GM23248 (cell line): Measurements from ENCODE around the gene MN1.

ENCODE experiments used
- EZH2 ChIP-seq: fragments of 200-600 bp; sonication (generic); IDR thresholded peaks from 2 replicates; pipeline ENCODE4 v1.6.1; 2018; ENCODE audit warnings: antibody characterized with exemption, mild to moderate bottlenecking; ENCODE audit not compliant: insufficient read depth, poor library complexity, severe bottlenecking
- EZH2phosphoT487 ChIP-seq: fragments of 200-600 bp; sonication (generic); IDR thresholded peaks from 2 replicates; pipeline ENCODE4 v1.6.1; 2018; ENCODE audit warnings: antibody characterized with exemption, moderate library complexity, mild to moderate bottlenecking, low read depth; ENCODE audit not compliant: insufficient read depth

- TF ChIP-seq EZH2phosphoT487: no peak
- no peak for TF ChIP-seq EZH2
Measured at GRCh38 chr22:27801616-27802345, at the start of gene MN1.
